AG04450 (cell line): ENCODE data around the gene D2HGDH. TPM values are rescaled to one million over a fixed set of nuclear protein-coding genes. Genes with fewer than 3 reads are reported as not detected.

Experiments used
- CTCF ChIA-PET: fragments of 300-600, 350-600 bp; formaldehyde crosslinking; extraction: SDS; loops from one replicate; lab custom pipeline; 2022; ENCODE audit warnings: antibody characterized with exemption, inconsistent platforms; lab: Charles Lee
- POLR2A ChIA-PET: fragments of 350-600 bp; formaldehyde crosslinking; extraction: SDS; loops from one replicate; lab custom pipeline; 2021; ENCODE audit warnings: antibody characterized with exemption, inconsistent platforms; lab: Yijun Ruan, JAX
- DNase-seq: peaks from one replicate; pipeline ENCODE4 v3.0.0-alpha.2; 2011; ENCODE audit warnings: low read depth, low spot score
- H3K27ac ChIP-seq: one replicate; pipeline ENCODE4 v1.5.1; 2012; ENCODE audit warnings: low read depth, low read length, control low read depth
- H3K27me3 ChIP-seq: one replicate; pipeline ENCODE4 v1.6.0; 2012; ENCODE audit warnings: low read length; ENCODE audit not compliant: control insufficient read depth, insufficient read depth
- H3K4me3 ChIP-seq: 2 replicates; pipeline ENCODE4 v1.5.1; 2011; ENCODE audit warnings: mild to moderate bottlenecking, low read depth, low read length, control low read depth
- H3K9me3 ChIP-seq: 2 replicates; pipeline ENCODE4 v1.5.1; 2012; ENCODE audit warnings: low read length; ENCODE audit not compliant: control insufficient read depth, insufficient read depth
- polyA plus RNA-seq: library from polyadenylated mRNA; depleted of rRNA; stranded (reverse); fragments of >200 nt; gene quantifications from 2 replicates; pipeline ENCODE4 v1.2.3, GENCODE V29; 2011
- TF ChIP-seq, protein P1 (sequence below): IDR thresholded peaks from 2 replicates; pipeline ENCODE4 v1.5.1; 2011; ENCODE audit warnings: low read depth, low read length, control low read depth, inconsistent platforms

Gene D2HGDH
- polyA plus RNA-seq, 1 experiment = 7.3 TPM

DNA sequence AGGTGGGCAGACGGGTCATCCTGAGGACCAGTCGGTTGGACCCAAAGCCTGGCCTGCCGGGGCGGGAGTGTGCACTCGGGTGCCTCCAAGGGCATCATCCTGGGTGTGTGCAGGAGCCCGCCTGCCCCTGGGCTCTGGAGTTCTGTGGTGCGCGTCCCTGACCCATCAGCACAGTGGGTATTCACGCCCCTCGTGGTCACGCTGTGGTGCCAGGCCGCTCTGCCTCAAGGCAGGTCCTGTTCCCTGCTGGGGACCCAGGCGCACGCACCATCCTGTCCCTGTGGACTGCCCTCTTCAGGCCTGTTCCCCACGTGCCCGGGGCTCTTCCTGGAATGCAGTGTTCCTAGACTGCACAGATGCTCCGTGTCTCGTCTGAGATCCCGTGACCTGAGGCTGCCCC is 14.3 kb upstream of the D2HGDH start:
- Histone ChIP-seq H3K9me3 (peaks cover 35% of the 10 kb centered on the region), H3K4me3 (no peak overlapping the region), H3K27ac (no peak overlapping the region), H3K27me3 (no peaks in the 10 kb centered on the region)
- CTCF ChIA-PET = no interaction called here
- no peak for DNase-seq
- POLR2A ChIA-PET = no interaction called here
- TF ChIP-seq, protein P1, sequence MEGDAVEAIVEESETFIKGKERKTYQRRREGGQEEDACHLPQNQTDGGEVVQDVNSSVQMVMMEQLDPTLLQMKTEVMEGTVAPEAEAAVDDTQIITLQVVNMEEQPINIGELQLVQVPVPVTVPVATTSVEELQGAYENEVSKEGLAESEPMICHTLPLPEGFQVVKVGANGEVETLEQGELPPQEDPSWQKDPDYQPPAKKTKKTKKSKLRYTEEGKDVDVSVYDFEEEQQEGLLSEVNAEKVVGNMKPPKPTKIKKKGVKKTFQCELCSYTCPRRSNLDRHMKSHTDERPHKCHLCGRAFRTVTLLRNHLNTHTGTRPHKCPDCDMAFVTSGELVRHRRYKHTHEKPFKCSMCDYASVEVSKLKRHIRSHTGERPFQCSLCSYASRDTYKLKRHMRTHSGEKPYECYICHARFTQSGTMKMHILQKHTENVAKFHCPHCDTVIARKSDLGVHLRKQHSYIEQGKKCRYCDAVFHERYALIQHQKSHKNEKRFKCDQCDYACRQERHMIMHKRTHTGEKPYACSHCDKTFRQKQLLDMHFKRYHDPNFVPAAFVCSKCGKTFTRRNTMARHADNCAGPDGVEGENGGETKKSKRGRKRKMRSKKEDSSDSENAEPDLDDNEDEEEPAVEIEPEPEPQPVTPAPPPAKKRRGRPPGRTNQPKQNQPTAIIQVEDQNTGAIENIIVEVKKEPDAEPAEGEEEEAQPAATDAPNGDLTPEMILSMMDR = no peak

DNA sequence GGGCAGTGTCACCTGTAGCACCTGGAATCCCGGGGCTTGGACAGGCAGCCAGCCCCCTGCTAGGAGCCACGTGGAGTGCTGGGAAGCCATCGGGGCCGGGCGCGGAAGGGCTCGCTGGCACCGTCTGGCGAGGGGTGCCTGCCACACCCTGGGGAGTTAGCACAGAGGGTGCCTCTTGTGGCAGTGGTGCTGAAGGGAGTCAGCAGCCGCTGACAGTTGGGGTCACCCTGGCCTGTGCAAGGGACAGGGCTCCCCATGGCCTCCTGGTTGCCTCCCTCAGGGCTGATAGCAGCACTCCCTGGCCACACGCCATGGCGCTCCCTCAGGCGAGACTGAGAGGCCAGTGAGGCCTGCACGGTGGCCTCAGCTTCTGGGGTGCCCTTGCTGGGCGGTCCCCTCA is 13.9 kb upstream of the D2HGDH start:
- ChIA-PET POLR2A (no interaction called here), CTCF (no interaction called here)
- Histone ChIP-seq H3K27me3 (no peaks in the 10 kb centered on the region), H3K9me3 (peaks cover 35% of the 10 kb centered on the region), H3K4me3 (no peak overlapping the region), H3K27ac (no peak overlapping the region)
- no peak for DNase-seq
- TF ChIP-seq, protein P1 = no peak

DNA sequence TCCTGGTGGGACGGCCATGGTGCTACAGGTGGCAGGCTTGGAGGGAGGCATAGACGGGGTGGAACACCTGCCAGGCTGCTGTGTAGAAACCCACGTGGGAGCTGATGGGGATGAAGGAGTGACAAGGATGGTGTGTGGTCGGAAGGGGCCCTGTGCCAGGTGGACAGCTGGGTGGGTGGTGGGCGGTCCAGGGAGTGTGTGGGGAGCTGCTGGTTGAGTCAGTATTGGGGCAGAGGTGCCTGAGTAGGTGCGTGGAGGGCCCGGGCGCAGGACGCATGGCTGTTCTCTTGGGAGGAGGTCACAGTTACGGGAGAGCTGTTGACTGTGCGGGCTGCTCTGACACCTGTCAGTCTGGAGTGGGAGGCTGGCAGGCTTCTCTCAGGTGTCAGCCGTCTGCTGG is 12.6 kb upstream of the D2HGDH start:
- no peak for DNase-seq
- POLR2A ChIA-PET = no interaction called here

GRCh38 chr2:241722896-241723454 is 11.5 kb upstream of the D2HGDH start:
- Histone ChIP-seq H3K27me3 (no peaks in the 10 kb centered on the region), H3K4me3 (no peak overlapping the region), H3K9me3 (peaks cover 35% of the 10 kb centered on the region), H3K27ac (no peak overlapping the region)
- CTCF ChIA-PET = no interaction called here
- POLR2A ChIA-PET = no interaction called here
- no peak for DNase-seq
- TF ChIP-seq, protein P1 = no peak

More for the DNA sequence above, 12.6 kb upstream of the D2HGDH start:
- TF ChIP-seq, protein P1 = no peak
- peaks cover 35% of the 10 kb centered on the region for H3K9me3 ChIP-seq
- no peak overlapping the region for H3K27ac ChIP-seq
- H3K27me3 ChIP-seq = no peaks in the 10 kb centered on the region
- CTCF ChIA-PET = no interaction called here
- H3K4me3 ChIP-seq = no peak overlapping the region

- DNase-seq = no peak
These were observed 10.0 kb upstream of the D2HGDH start for GRCh38 chr2:241724259-241724974.

More at GRCh38 chr2:241724259-241724974, 10.0 kb upstream of the D2HGDH start:
- H3K27ac ChIP-seq = no peak overlapping the region
- H3K9me3 ChIP-seq = peaks cover 35% of the 10 kb centered on the region
- CTCF ChIA-PET = no interaction called here
- H3K4me3 ChIP-seq = no peak overlapping the region
- POLR2A ChIA-PET = no interaction called here
- TF ChIP-seq, protein P1 = no peak
- H3K27me3 ChIP-seq = no peaks in the 10 kb centered on the region
